Measurements from ENCODE around the gene C1orf174. TPM values are rescaled to one million over a fixed set of nuclear protein-coding genes. Genes with fewer than 3 reads are reported as not detected.

C1orf174 gene
- total RNA-seq, 1 donor: 35.3 TPM

DNA sequence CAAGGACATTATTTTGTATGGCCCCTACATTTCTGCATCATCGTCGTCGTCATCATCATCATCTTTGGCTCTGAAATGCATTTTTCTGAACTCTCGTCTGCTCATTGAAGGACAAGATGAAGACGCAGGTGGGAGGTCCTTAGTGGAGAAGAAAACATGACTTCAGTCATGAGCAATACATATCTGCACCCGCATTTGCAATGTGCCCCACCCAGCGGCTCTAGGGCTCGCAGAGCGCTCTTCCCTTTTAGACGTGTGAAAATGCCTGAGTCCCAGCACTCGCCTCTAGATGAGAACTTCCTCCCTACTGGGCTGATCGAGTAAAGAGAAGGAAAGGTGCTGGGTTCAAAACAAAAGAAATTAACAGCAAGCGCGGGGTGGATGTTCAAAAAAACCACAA, 10.1 kb downstream of the C1orf174 start:
- H3K4me3 ChIP-seq (ENCODE audit: low read depth, low read length): no peak overlapping the region
- no peak for DNase-seq (ENCODE audit: low read depth)
- TF ChIP-seq, protein P1, sequence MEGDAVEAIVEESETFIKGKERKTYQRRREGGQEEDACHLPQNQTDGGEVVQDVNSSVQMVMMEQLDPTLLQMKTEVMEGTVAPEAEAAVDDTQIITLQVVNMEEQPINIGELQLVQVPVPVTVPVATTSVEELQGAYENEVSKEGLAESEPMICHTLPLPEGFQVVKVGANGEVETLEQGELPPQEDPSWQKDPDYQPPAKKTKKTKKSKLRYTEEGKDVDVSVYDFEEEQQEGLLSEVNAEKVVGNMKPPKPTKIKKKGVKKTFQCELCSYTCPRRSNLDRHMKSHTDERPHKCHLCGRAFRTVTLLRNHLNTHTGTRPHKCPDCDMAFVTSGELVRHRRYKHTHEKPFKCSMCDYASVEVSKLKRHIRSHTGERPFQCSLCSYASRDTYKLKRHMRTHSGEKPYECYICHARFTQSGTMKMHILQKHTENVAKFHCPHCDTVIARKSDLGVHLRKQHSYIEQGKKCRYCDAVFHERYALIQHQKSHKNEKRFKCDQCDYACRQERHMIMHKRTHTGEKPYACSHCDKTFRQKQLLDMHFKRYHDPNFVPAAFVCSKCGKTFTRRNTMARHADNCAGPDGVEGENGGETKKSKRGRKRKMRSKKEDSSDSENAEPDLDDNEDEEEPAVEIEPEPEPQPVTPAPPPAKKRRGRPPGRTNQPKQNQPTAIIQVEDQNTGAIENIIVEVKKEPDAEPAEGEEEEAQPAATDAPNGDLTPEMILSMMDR (IDR thresholded peaks at IDR 0.05; ENCODE audit: insufficient read depth, low read length): no peak

DNA sequence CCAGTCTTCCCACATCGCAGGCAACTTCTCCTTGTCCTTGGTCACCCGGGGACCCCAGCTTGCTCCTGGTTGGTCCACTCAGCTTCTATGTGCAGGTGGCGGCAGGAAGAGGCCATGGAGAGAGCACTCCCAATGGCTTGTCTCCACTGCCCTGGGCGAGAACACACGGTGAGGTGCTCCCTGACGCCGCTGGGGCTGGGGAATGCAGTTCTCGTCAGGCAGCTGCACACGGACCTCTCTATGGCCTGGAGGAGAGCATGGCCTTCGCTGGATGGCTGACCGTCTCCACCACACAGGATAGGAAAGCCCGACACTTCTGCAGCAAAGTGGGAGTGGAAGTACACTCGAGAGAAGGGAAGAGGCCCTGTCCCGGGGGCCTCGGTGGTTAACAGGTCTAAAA, 11.8 kb downstream of the C1orf174 start:
- TF ChIP-seq, protein P1 (IDR thresholded peaks at IDR 0.05; ENCODE audit: insufficient read depth, low read length): no peak
- no peak for DNase-seq (ENCODE audit: low read depth)
- H3K4me3 ChIP-seq (ENCODE audit: low read depth, low read length): no peak overlapping the region

DNA sequence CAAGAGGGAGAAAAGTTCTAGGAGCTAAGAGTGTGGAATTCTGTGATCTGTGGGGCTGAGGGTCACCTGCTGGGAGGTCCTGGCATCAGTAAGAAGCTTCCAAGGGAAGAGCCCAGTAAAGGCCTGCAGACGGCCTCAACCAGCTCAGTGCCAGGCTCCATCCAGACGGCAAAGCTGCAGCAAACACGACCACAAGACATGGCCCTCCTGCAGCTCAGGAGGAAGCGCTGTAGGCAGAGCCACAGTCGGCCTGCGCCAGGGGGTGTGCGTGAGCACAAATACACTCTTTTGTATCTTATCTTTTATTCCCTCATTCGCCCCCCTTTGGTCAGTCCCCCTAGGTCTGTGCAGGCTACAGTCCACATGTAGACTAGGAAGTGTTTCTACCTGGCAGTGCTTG, 13.4 kb downstream of the C1orf174 start:
- H3K4me3 ChIP-seq (ENCODE audit: low read depth, low read length): no peak overlapping the region
- TF ChIP-seq, protein P1 (IDR thresholded peaks at IDR 0.05; ENCODE audit: insufficient read depth, low read length): no peak
- DNase-seq (ENCODE audit: low read depth): no peak

DNA sequence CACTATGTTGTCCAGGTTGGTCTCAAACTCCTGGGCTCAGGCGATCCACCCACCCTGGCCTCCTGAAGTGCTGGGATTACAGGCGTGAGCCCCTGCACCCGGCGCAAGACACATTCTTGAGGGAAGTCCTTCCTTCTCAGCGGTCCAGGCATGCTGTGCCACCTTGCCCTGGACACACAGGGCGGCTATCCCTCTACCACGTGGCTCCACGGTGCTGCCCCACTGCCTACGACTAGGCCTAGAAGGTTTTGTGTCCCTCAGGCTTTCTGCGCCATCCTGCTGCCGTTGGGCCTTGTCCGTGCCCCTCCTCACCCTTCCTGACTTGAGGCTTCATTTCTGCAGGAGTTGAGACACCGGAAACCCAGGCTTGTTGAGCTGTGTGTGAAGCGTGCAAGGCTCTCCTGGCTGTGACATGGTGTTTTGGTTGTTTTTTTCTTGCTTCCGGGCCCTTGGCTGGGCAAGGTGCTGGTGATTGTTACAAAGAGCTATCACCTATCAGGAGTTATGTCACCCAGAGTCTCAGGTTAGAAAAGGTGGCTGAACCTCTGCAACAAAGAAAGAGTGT, 13.9 kb downstream of the C1orf174 start:
- DNase-seq (ENCODE audit: low read depth): no peak
- TF ChIP-seq, protein P1 (IDR thresholded peaks at IDR 0.05; ENCODE audit: insufficient read depth, low read length): no peak
- H3K4me3 ChIP-seq (ENCODE audit: low read depth, low read length): no peak overlapping the region

DNA sequence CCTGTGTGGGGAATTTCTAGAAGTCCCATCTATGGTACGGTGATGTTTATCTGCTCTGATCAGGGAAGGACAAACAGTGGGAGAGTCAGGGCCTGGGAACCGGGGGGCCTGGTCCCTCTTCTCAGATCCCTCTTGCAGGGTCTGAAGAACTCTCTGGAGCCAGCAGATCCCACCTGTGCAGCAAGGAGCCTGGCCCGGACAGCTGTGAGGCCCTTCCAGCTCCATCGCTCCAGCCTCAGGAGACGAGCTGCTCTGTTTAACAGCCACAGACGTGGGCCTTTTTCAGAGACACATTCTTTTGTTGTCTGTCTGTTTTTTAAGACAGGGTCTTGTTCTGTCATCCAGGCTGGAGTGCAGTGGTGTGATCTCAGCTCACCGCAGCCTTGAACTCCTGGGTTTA, 14.5 kb downstream of the C1orf174 start:
- DNase-seq (ENCODE audit: low read depth): no peak
- TF ChIP-seq, protein P1 (IDR thresholded peaks at IDR 0.05; ENCODE audit: insufficient read depth, low read length): no peak
- no peak overlapping the region for H3K4me3 ChIP-seq (ENCODE audit: low read depth, low read length)

DNA sequence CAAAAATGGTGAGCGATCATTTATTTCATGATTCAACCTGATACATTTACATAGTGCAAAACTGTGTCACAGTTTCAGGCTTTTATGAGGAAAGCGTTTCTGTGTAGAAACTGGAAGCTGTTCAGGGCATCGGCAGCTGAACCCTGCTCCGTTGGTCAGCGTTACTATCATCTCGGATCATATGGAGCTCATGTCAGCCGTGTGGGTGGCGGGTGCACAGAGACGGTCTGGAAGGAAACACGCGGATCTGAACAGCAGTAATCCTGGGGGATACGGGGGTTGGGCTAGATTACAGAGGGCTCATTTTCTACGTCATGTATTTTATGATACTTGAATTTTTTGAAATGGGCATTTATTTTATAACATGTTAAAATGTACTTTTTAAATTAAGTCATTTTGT, 15.1 kb downstream of the C1orf174 start:
- no peak overlapping the region for H3K4me3 ChIP-seq (ENCODE audit: low read depth, low read length)
- no peak for DNase-seq (ENCODE audit: low read depth)
- TF ChIP-seq, protein P1 (IDR thresholded peaks at IDR 0.05; ENCODE audit: insufficient read depth, low read length): no peak
